Medulla oblongata (tissue), 1 donor: ENCODE measurements around the gene SCAPER.
"Not testable (repeated sequence)": the region's sequence is repeated elsewhere in the genome, so short reads cannot be mapped to it uniquely, and the experiment has no call there.

Source experiments
- DNase-seq: peaks from one replicate; pipeline ENCODE4 v3.0.0-alpha.2; 2015; ENCODE audit errors: extremely low spot score

The SCAPER gene

GRCh38 chr15:76577879-76578512, 327.1 kb downstream of the SCAPER start:
- DNase-seq: no peak

- DNase-seq: peak; percentile 45
Observed at GRCh38 chr15:76576523-76577279, 328.4 kb downstream of the SCAPER start.

- DNase-seq: no peak
Observed at GRCh38 chr15:76575679-76576078, 329.5 kb downstream of the SCAPER start.

- no peak for DNase-seq
Observed at GRCh38 chr15:76575274-76575673, 329.9 kb downstream of the SCAPER start.

- no peak for DNase-seq
Observed at GRCh38 chr15:76572983-76573314, 332.2 kb downstream of the SCAPER start.

- no peak for DNase-seq
Observed at GRCh38 chr15:76566276-76566675, 338.9 kb downstream of the SCAPER start.

- DNase-seq: no peak
Observed at GRCh38 chr15:76565366-76565765, 339.8 kb downstream of the SCAPER start.

- DNase-seq: no peak
Observed at GRCh38 chr15:76555247-76555646, 349.9 kb downstream of the SCAPER start.

GRCh38 chr15:76553564-76553963, 351.6 kb downstream of the SCAPER start:
- no peak for DNase-seq

GRCh38 chr15:76553102-76553501, 352.0 kb downstream of the SCAPER start:
- DNase-seq: no peak

GRCh38 chr15:76546805-76547204, 358.3 kb downstream of the SCAPER start:
- DNase-seq: no peak

- no peak for DNase-seq
Observed at GRCh38 chr15:76533995-76534394, 371.1 kb downstream of the SCAPER start.

GRCh38 chr15:76533060-76533820, 371.9 kb downstream of the SCAPER start:
- DNase-seq: no peak

- no peak for DNase-seq
Observed at GRCh38 chr15:76529911-76530310, 375.2 kb downstream of the SCAPER start.

GRCh38 chr15:76526111-76526510, 379.0 kb downstream of the SCAPER start:
- no peak for DNase-seq

GRCh38 chr15:76517910-76518309, 387.2 kb downstream of the SCAPER start:
- no peak for DNase-seq

GRCh38 chr15:76514282-76514681, 390.9 kb downstream of the SCAPER start:
- no peak for DNase-seq

GRCh38 chr15:76512971-76513370, 392.2 kb downstream of the SCAPER start:
- no peak for DNase-seq

- DNase-seq: not testable (repeated sequence)
Observed at GRCh38 chr15:76510663-76511062, 394.5 kb downstream of the SCAPER start.

GRCh38 chr15:76503804-76504203, 401.3 kb downstream of the SCAPER start:
- no peak for DNase-seq

GRCh38 chr15:76503121-76503520, 402.0 kb downstream of the SCAPER start:
- no peak for DNase-seq

GRCh38 chr15:76502678-76503077, 402.5 kb downstream of the SCAPER start:
- DNase-seq: no peak

- not testable (repeated sequence) for DNase-seq
Observed at GRCh38 chr15:76502185-76502584, 403.0 kb downstream of the SCAPER start.
